Measurements from ENCODE around the gene SOX15.

SOX15 gene

DNA sequence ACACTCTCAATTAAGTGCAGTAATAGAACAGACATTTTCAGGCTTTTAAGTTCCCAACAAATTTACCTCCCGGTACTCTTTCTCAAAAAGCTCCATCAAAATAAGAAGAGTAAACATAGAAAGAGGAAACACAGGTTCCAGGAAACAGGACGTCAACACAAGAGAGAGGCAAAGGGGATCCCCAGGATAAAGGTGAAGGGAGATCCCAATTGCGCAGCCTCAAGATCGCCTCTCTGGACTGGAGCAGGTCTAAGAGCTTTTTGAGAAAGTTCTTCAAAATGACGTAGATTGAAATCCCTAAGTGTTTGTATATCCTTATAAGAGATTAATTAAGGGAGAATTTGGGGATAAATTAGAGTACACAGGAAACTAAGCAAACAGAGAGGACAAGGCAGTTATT lies 28.7 kb upstream of the SOX15 start:
- no peak for DNase-seq (ENCODE audit: low read depth)
- no peak overlapping the region for H3K4me3 ChIP-seq (ENCODE audit: low read length)
- no peak for TF ChIP-seq CTCF (conservative IDR thresholded peaks at IDR 0.05; ENCODE audit: low read depth, low read length)

DNA sequence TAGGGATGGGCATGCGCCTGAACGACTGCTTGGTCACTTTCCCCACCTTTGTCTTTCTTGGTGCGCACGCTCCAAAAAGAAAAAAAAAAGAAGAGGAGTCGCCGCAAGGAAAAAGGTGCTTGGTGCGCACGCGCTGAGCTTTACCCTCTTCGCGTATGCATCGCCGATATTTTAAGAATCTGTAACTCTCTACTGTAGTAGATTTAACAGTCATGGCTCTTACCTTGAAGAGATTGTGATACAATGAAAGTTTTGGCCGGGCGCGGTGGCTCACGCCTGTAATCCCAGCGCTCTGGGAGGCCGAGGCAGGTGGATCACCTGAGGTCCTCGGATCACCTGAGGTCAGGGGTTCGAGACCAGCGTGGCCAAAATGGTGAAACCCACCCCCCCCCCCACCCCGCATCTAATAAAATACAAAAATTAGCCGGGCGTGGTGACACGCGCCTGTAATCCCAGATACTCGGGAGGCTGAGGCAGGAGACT lies 25.4 kb upstream of the SOX15 start:
- no peak for TF ChIP-seq CTCF (conservative IDR thresholded peaks at IDR 0.05; ENCODE audit: low read depth, low read length)
- H3K4me3 ChIP-seq (ENCODE audit: low read length): peak overlapping the region; percentile 47
- no peak for DNase-seq (ENCODE audit: low read depth)

DNA sequence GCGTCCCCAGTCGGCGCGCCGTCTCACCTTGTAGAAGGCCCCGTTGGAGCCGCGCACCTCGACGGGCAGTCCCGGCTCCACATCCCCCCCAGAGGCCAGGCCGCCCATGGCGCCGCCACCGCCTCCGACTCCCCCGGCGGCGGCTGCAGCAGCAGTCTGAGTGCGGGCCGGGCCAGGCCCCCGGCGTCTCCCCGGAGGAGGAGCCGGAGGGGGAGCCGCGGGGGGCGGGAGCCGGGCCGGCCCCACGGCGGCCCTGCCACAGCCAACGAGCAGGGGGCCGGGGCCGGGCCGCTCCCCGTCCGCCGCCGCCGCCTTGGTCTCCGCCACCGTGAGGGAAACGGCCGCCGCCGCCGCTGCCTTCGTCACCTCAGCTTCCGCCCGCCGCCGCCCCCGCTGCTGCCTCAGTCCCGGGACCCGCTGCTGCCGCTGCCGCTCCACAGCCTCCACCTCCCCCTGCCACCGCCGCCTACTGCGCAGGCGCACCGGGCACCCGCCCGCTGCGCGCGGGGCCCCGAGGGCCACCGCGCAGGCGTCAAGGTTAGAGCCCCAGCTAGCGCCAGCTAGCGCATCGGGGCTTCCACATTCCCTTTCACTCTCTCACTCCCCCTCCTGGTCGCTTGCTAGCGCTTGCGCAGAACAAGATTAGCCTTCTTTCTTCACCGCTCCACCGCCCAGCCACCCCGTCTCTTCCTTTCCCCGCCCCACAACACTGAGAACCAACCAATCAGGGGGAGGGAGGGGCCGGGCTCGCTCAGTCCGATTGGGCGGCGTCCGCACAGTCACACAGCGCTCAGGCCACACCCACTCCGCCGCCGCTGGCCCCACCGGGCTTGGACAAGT lies 24.8 kb upstream of the SOX15 start, which contains the start of gene FXR2:
TSS of gene FXR2 (minus strand) at position 473 of the 840 bp plus-strand sequence. CDS start at position 108, 365 bp downstream.
- TF ChIP-seq CTCF (conservative IDR thresholded peaks at IDR 0.05; ENCODE audit: low read depth, low read length): peak; percentile 72
- DNase-seq (ENCODE audit: low read depth): peak; percentile 99

DNA sequence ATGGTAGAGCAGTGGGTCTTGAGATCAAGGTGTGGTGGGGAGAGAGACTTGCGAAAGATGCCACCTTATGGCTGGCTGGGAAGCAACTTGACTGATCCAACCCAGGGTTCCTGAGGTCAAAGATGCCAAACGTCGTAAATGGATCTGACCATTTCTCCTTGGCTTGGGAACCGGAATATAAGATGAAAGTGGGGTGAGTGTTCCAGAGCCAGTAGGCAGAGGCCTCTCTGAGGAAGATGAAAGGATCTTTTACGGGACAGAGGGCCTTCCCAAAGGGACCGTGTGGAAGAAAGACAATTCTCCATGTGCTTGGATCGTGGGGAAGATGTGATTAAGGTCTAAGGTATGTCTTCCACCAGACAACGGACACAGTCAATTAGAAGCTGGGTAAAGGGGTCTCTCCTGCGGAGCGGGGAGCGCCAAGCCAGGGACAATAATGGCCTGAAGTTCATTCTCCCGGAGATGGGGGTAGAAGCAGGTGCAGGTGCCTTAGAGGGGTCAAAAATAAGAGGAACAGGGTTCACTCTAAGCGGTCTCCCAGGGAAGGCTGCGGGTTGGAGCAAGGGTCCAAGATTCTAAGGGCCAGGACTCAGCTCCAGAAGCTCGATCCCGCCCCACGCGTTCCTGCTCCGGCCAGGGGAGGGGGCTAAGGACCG lies 24.0 kb upstream of the SOX15 start:
- peak overlapping the region; percentile 87 for H3K4me3 ChIP-seq (ENCODE audit: low read length)
- no peak for DNase-seq (ENCODE audit: low read depth)
- TF ChIP-seq CTCF (conservative IDR thresholded peaks at IDR 0.05; ENCODE audit: low read depth, low read length): no peak

More for the DNA sequence above, 24.8 kb upstream of the SOX15 start, which contains the start of gene FXR2:
- peak within 1 kb of the TSS; percentile 87 for H3K4me3 ChIP-seq (ENCODE audit: low read length)

DNA sequence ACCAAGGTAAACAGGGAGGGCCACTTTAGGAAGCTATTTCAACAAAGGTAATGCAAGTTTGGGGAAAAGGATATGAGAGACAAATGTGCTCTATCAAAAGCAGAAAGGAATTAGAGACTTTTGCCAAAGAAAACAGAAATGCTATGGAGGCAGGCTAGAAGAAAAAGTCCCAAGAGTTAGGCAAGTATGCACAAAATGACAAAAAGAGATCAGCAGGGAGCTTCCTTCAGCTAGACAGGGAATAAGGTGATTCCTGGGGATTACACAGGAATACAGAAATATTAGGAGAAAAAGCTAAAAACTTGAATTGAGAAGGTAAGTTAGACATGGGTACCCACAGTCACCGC lies 22.4 kb upstream of the SOX15 start:
- DNase-seq (ENCODE audit: low read depth): no peak
- TF ChIP-seq CTCF (conservative IDR thresholded peaks at IDR 0.05; ENCODE audit: low read depth, low read length): no peak
- no peak overlapping the region for H3K4me3 ChIP-seq (ENCODE audit: low read length)

DNA sequence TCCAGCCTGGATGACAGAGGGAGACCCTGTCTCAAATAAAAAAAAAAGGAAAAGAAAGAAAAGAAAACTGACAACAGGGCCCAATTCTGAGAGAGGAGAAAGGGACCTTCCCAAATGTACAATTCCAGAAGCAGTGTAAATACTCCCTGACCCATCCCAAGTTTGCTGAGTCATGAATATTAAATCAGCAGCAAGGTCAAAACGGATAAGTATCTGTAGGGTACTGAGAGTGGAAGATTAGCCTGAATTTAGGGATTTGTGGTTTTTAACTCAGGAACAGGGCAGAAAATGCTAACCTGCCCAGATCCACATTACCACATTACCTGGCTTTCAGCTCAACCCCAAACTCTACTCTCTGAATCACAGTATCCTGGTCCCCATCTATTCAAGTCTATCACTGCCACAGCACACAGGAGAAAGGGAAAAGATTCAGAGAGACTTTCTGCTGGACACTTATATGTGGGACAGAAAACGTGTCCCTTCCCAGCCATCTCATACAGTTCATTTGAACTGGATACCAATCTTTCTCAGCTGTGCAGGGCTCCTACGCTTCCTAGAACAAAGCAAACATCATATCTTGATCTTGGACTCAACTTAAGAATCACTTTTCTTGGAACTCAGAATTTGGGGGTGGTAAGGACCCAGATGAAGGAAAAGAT lies 21.9 kb upstream of the SOX15 start:
- no peak for TF ChIP-seq CTCF (conservative IDR thresholded peaks at IDR 0.05; ENCODE audit: low read depth, low read length)
- H3K4me3 ChIP-seq (ENCODE audit: low read length): peak overlapping the region; percentile 7
- DNase-seq (ENCODE audit: low read depth): no peak

All from retinal pigment epithelial cell (primary cell).